HepG2 (cell line): Measurements from ENCODE around the gene TEAD4. TPM values are rescaled to one million over a fixed set of nuclear protein-coding genes. Genes with fewer than 3 reads are reported as not detected.

ENCODE experiments used
- FLYWCH1 ChIP-seq: sonication (generic); formaldehyde crosslinking; IDR thresholded peaks from 2 replicates; pipeline ENCODE4 v1.8.1; 2023; ENCODE audit warnings: mild to moderate bottlenecking, missing genetic modification reagents
- GRHL1 ChIP-seq: sonication (generic); formaldehyde crosslinking; conservative IDR thresholded peaks from 2 replicates; pipeline ENCODE4 v1.8.0; 2022; ENCODE audit warnings: missing genetic modification reagents
- HHEX ChIP-seq: IDR thresholded peaks from 2 replicates; pipeline ENCODE4 v1.6.1; 2016; ENCODE audit warnings: control low read depth
- HOXA3 ChIP-seq: sonication (generic); formaldehyde crosslinking; IDR thresholded peaks from 2 replicates; pipeline ENCODE4 v1.5.0; 2020; ENCODE audit warnings: missing genetic modification reagents
- ISL2 ChIP-seq: sonication (generic); formaldehyde crosslinking; IDR thresholded peaks from 2 replicates; pipeline ENCODE4 v1.5.0; 2020; ENCODE audit warnings: missing genetic modification reagents
- NFIC ChIP-seq: IDR thresholded peaks from 2 replicates; pipeline ENCODE4 v1.6.1; 2012; ENCODE audit warnings: mild to moderate bottlenecking, low read length, inconsistent platforms
- PHF8 ChIP-seq: sonication (generic); formaldehyde crosslinking; IDR thresholded peaks from 2 replicates; pipeline ENCODE4 v1.5.0; 2020; ENCODE audit warnings: missing genetic modification reagents
- RELA ChIP-seq: sonication (generic); formaldehyde crosslinking; IDR thresholded peaks from 2 replicates; pipeline ENCODE4 v1.4.0; 2020; ENCODE audit warnings: missing genetic modification reagents
- REXO4 ChIP-seq: sonication (generic); formaldehyde crosslinking; IDR thresholded peaks from 2 replicates; pipeline ENCODE4 v1.8.0; 2022; ENCODE audit warnings: missing genetic modification reagents, mild to moderate bottlenecking, borderline replicate concordance
- SMAD3 ChIP-seq: sonication (generic); formaldehyde crosslinking; IDR thresholded peaks from 2 replicates; pipeline ENCODE4 v1.4.0; 2020; ENCODE audit warnings: missing genetic modification reagents
- SMYD3 ChIP-seq: sonication (generic); formaldehyde crosslinking; IDR thresholded peaks from 2 replicates; pipeline ENCODE4 v1.8.1; 2023; ENCODE audit warnings: mild to moderate bottlenecking, missing genetic modification reagents
- TEAD3 ChIP-seq: optimal IDR thresholded peaks from 2 replicates; pipeline ENCODE3; 2016; ENCODE audit warnings: borderline replicate concordance
- ZNF343 ChIP-seq: sonication (generic); formaldehyde crosslinking; IDR thresholded peaks from 2 replicates; pipeline ENCODE4 v1.4.0; 2020; ENCODE audit warnings: mild to moderate bottlenecking, missing genetic modification reagents
- ZNF790 ChIP-seq: sonication (generic); formaldehyde crosslinking; IDR thresholded peaks from 2 replicates; pipeline ENCODE4 v1.8.0; 2022; ENCODE audit warnings: missing genetic modification reagents, mild to moderate bottlenecking, borderline replicate concordance
- ZSCAN29 ChIP-seq: sonication (generic); formaldehyde crosslinking; conservative IDR thresholded peaks from 2 replicates; pipeline ENCODE4 v1.4.0; 2020; ENCODE audit warnings: mild to moderate bottlenecking, missing genetic modification reagents
- ZSCAN31 ChIP-seq: sonication (generic); formaldehyde crosslinking; IDR thresholded peaks from 2 replicates; pipeline ENCODE4 v1.5.0; 2020; ENCODE audit warnings: low read depth, mild to moderate bottlenecking, missing genetic modification reagents
- polyA plus RNA-seq, 8 experiments: library from polyadenylated mRNA; depleted of rRNA in 3 of 8; stranded (reverse) in 7 of 8; unstranded in 1 of 8; fragments of >200 nt; fragmentation: Illumina TruSeq in 4 of 8; extraction: Trizol in 4 of 8; gene quantifications; 2 replicates each; pipeline versions ENCODE4 v1.2.1 to v1.2.3, GENCODE V29; 2011 to 2016; ENCODE audit warnings: low read depth in 4 of 8, missing spikeins in 1 of 8, mixed read lengths in 1 of 8; ENCODE audit not compliant: insufficient read depth in 1 of 8
- total RNA-seq, 5 experiments: library from RNA; depleted of rRNA; stranded (reverse); fragments of >200 nt; fragmentation: Illumina TruSeq; extraction: Trizol; gene quantifications; 2 replicates each; pipeline ENCODE4 v1.2.3, GENCODE V29; 2016; ENCODE audit warnings: low read depth in 1 of 5
- TF ChIP-seq, protein P1 (sequence below): sonication (generic); formaldehyde crosslinking; IDR thresholded peaks from 2 replicates; pipeline ENCODE4 v1.9.0; 2021; ENCODE audit warnings: mild to moderate bottlenecking, missing genetic modification reagents
- TF ChIP-seq, protein P2 (sequence below): sonication (generic); formaldehyde crosslinking; IDR thresholded peaks from 2 replicates; pipeline ENCODE4 v1.4.0; 2020; ENCODE audit warnings: missing genetic modification reagents, borderline replicate concordance
- TF ChIP-seq, protein P3 (sequence below): sonication (generic); formaldehyde crosslinking; IDR thresholded peaks from 2 replicates; pipeline ENCODE4 v1.4.0; 2020; ENCODE audit warnings: missing genetic modification reagents

The TEAD4 gene
- total and polyA plus RNA-seq, 2 of the 13 experiments (the other 11 are each of a cell fraction or from before 2014, with no cell fraction given), result 45.0 to 69.4 TPM

- TF ChIP-seq, protein P1, sequence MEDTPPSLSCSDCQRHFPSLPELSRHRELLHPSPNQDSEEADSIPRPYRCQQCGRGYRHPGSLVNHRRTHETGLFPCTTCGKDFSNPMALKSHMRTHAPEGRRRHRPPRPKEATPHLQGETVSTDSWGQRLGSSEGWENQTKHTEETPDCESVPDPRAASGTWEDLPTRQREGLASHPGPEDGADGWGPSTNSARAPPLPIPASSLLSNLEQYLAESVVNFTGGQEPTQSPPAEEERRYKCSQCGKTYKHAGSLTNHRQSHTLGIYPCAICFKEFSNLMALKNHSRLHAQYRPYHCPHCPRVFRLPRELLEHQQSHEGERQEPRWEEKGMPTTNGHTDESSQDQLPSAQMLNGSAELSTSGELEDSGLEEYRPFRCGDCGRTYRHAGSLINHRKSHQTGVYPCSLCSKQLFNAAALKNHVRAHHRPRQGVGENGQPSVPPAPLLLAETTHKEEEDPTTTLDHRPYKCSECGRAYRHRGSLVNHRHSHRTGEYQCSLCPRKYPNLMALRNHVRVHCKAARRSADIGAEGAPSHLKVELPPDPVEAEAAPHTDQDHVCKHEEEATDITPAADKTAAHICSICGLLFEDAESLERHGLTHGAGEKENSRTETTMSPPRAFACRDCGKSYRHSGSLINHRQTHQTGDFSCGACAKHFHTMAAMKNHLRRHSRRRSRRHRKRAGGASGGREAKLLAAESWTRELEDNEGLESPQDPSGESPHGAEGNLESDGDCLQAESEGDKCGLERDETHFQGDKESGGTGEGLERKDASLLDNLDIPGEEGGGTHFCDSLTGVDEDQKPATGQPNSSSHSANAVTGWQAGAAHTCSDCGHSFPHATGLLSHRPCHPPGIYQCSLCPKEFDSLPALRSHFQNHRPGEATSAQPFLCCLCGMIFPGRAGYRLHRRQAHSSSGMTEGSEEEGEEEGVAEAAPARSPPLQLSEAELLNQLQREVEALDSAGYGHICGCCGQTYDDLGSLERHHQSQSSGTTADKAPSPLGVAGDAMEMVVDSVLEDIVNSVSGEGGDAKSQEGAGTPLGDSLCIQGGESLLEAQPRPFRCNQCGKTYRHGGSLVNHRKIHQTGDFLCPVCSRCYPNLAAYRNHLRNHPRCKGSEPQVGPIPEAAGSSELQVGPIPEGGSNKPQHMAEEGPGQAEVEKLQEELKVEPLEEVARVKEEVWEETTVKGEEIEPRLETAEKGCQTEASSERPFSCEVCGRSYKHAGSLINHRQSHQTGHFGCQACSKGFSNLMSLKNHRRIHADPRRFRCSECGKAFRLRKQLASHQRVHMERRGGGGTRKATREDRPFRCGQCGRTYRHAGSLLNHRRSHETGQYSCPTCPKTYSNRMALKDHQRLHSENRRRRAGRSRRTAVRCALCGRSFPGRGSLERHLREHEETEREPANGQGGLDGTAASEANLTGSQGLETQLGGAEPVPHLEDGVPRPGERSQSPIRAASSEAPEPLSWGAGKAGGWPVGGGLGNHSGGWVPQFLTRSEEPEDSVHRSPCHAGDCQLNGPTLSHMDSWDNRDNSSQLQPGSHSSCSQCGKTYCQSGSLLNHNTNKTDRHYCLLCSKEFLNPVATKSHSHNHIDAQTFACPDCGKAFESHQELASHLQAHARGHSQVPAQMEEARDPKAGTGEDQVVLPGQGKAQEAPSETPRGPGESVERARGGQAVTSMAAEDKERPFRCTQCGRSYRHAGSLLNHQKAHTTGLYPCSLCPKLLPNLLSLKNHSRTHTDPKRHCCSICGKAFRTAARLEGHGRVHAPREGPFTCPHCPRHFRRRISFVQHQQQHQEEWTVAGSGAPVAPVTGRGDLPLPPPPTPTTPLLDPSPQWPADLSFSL (CRISPR knock-in tag), result peak; percentile 31; the same call in 1 of the 2 replicates
- TF ChIP-seq HOXA3 (CRISPR knock-in tag), result peak; percentile 75
- TF ChIP-seq ZNF343 (CRISPR knock-in tag), result no peak; the same call in 1 of the 2 replicates
- peak; percentile 22; the same call in 1 of the 2 replicates for TF ChIP-seq NFIC
- TF ChIP-seq HHEX, result no peak
- no peak for TF ChIP-seq ISL2 (CRISPR knock-in tag)
- TF ChIP-seq GRHL1, result no peak
- TF ChIP-seq, protein P2, sequence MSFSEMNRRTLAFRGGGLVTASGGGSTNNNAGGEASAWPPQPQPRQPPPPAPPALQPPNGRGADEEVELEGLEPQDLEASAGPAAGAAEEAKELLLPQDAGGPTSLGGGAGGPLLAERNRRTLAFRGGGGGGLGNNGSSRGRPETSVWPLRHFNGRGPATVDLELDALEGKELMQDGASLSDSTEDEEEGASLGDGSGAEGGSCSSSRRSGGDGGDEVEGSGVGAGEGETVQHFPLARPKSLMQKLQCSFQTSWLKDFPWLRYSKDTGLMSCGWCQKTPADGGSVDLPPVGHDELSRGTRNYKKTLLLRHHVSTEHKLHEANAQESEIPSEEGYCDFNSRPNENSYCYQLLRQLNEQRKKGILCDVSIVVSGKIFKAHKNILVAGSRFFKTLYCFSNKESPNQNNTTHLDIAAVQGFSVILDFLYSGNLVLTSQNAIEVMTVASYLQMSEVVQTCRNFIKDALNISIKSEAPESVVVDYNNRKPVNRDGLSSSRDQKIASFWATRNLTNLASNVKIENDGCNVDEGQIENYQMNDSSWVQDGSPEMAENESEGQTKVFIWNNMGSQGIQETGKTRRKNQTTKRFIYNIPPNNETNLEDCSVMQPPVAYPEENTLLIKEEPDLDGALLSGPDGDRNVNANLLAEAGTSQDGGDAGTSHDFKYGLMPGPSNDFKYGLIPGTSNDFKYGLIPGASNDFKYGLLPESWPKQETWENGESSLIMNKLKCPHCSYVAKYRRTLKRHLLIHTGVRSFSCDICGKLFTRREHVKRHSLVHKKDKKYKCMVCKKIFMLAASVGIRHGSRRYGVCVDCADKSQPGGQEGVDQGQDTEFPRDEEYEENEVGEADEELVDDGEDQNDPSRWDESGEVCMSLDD (CRISPR knock-in tag), result no peak
- TF ChIP-seq RELA (CRISPR knock-in tag), result no peak
- TF ChIP-seq ZSCAN31, result no peak
- no peak for TF ChIP-seq FLYWCH1
- no peak; the same call in 1 of the 2 replicates for TF ChIP-seq ZNF790 (CRISPR knock-in tag)
- TF ChIP-seq REXO4 (CRISPR knock-in tag), result no peak
- no peak for TF ChIP-seq PHF8 (CRISPR knock-in tag)
- TF ChIP-seq SMAD3 (CRISPR knock-in tag), result no peak
- peak; percentile 75 for TF ChIP-seq TEAD3 (CRISPR knock-in tag)
- no peak for TF ChIP-seq SMYD3 (CRISPR knock-in tag)
- no peak for TF ChIP-seq ZSCAN29 (CRISPR knock-in tag)
- TF ChIP-seq, protein P3, sequence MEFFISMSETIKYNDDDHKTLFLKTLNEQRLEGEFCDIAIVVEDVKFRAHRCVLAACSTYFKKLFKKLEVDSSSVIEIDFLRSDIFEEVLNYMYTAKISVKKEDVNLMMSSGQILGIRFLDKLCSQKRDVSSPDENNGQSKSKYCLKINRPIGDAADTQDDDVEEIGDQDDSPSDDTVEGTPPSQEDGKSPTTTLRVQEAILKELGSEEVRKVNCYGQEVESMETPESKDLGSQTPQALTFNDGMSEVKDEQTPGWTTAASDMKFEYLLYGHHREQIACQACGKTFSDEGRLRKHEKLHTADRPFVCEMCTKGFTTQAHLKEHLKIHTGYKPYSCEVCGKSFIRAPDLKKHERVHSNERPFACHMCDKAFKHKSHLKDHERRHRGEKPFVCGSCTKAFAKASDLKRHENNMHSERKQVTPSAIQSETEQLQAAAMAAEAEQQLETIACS, result no peak
These were observed 4.1 kb downstream of the TEAD4 start (continued) for GRCh38 chr12:2963154-2963759.
